HG03064 (cell line): ENCODE results near the gene FBN2.
"Not testable (repeated sequence)": the region's sequence is repeated elsewhere in the genome, so short reads cannot be mapped to it uniquely, and the experiment has no call there.

Experiments used
- ATAC-seq: cut with Tn5 transposase; IDR thresholded peaks from one replicate; pipeline ENCODE4 v1.9.1; 2021; ENCODE audit warnings: low read depth; ENCODE audit not compliant: unreplicated experiment

The FBN2 gene

GRCh38 chr5:128536254-128537220 lies 1.5 kb downstream of the FBN2 start:
- ATAC-seq, result no peak

- no peak for ATAC-seq
Observed at GRCh38 chr5:128535251-128535650, 2.8 kb downstream of the FBN2 start.

- no peak for ATAC-seq
Observed at GRCh38 chr5:128534726-128535125, 3.3 kb downstream of the FBN2 start.

- no peak for ATAC-seq
Observed at GRCh38 chr5:128532776-128533175, 5.3 kb downstream of the FBN2 start.

GRCh38 chr5:128532127-128532526 lies 5.9 kb downstream of the FBN2 start:
- ATAC-seq, result no peak

GRCh38 chr5:128528637-128529255 lies 9.3 kb downstream of the FBN2 start:
- no peak for ATAC-seq

GRCh38 chr5:128528126-128528525 lies 9.9 kb downstream of the FBN2 start:
- ATAC-seq, result no peak

GRCh38 chr5:128527077-128527476 lies 11.0 kb downstream of the FBN2 start:
- ATAC-seq, result no peak

- no peak for ATAC-seq
Observed at GRCh38 chr5:128522336-128522735, 15.7 kb downstream of the FBN2 start.

GRCh38 chr5:128519827-128520226 lies 18.2 kb downstream of the FBN2 start:
- no peak for ATAC-seq

- ATAC-seq, result no peak
Observed at GRCh38 chr5:128516978-128517377, 21.1 kb downstream of the FBN2 start.

GRCh38 chr5:128513806-128514205 lies 24.2 kb downstream of the FBN2 start:
- ATAC-seq, result no peak

GRCh38 chr5:128512894-128513293 lies 25.2 kb downstream of the FBN2 start:
- ATAC-seq, result no peak

- ATAC-seq, result no peak
Observed at GRCh38 chr5:128506643-128507042, 31.4 kb downstream of the FBN2 start.

- not testable (repeated sequence) for ATAC-seq
Observed at GRCh38 chr5:128503727-128504126, 34.3 kb downstream of the FBN2 start.

- no peak for ATAC-seq
Observed at GRCh38 chr5:128498844-128499455, 39.1 kb downstream of the FBN2 start.

GRCh38 chr5:128494516-128494915 lies 43.5 kb downstream of the FBN2 start:
- no peak for ATAC-seq

GRCh38 chr5:128493657-128494329 lies 44.3 kb downstream of the FBN2 start:
- ATAC-seq, result no peak

GRCh38 chr5:128491291-128491690 lies 46.8 kb downstream of the FBN2 start:
- ATAC-seq, result no peak

GRCh38 chr5:128490761-128491160 lies 47.3 kb downstream of the FBN2 start:
- ATAC-seq, result no peak

- no peak for ATAC-seq
Observed at GRCh38 chr5:128487041-128487440, 51.0 kb downstream of the FBN2 start.
